Lung (tissue), 12 donors: ENCODE results near the gene UBXN10. TPM values are rescaled to one million over a fixed set of nuclear protein-coding genes. Genes with fewer than 3 reads are reported as not detected.

Source experiments
- ATAC-seq: fragments of 200-7000 bp; cut with Tn5 transposase; one replicate; pipeline ENCODE4 v1.9.1; 2020; ENCODE audit warnings: moderate number of reproducible peaks; ENCODE audit not compliant: insufficient read depth, low FRiP score
- DNase-seq, 3 donors: peaks; one replicate each; pipeline ENCODE4 v3.0.0-alpha.2; 2013 to 2017
- H3K27ac ChIP-seq, 2 donors: one replicate each; pipeline ENCODE4 v1.5.1; 2013; ENCODE audit warnings: mild to moderate bottlenecking in 2 of 2, moderate library complexity in 2 of 2, control low read depth in 1 of 2, inconsistent platforms in 1 of 2, low read depth in 1 of 2, low read length in 1 of 2
- H3K27me3 ChIP-seq, 3 donors: one replicate each; pipeline ENCODE4 v1.5.1; 2013; ENCODE audit warnings: low read length in 2 of 3; ENCODE audit not compliant: control insufficient read depth in 3 of 3, insufficient read depth in 3 of 3
- H3K36me3 ChIP-seq, 4 donors: one replicate each; pipeline ENCODE4 v1.5.1; 2013; ENCODE audit warnings: low read length in 4 of 4, mild to moderate bottlenecking in 1 of 4, moderate library complexity in 1 of 4; ENCODE audit not compliant: control insufficient read depth in 4 of 4, insufficient read depth in 4 of 4
- H3K4me1 ChIP-seq, 5 donors: one replicate each; pipeline ENCODE4 v1.5.1; 2013; ENCODE audit warnings: low read length in 5 of 5, mild to moderate bottlenecking in 2 of 5, moderate library complexity in 1 of 5; ENCODE audit not compliant: control insufficient read depth in 5 of 5, insufficient read depth in 5 of 5
- H3K4me3 ChIP-seq: one replicate; pipeline ENCODE4 v1.5.1; 2013; ENCODE audit warnings: mild to moderate bottlenecking, control low read depth, moderate library complexity
- H3K9ac ChIP-seq, 2 donors: one replicate each; pipeline ENCODE4 v1.5.1; 2013; ENCODE audit warnings: low read length in 2 of 2, control low read depth in 1 of 2; ENCODE audit not compliant: insufficient read depth in 1 of 2
- H3K9me3 ChIP-seq, 4 donors: one replicate each; pipeline ENCODE4 v1.5.1; 2013; ENCODE audit warnings: low read length in 3 of 4, mild to moderate bottlenecking in 1 of 4, moderate library complexity in 1 of 4; ENCODE audit not compliant: control insufficient read depth in 4 of 4, insufficient read depth in 3 of 4
- WGBS, 2 donors: extraction: QIAGEN DNeasy Blood & Tissue Kit; methylation state at CpG; one replicate each; pipeline ENCODE4 v1.1.7; 2013; 5-methylcytosine and 5-hydroxymethylcytosine counted together
- polyA plus RNA-seq, 2 donors: library from polyadenylated mRNA; stranded (reverse); fragments of 200-250 nt; gene quantifications; one replicate each; pipeline ENCODE4 v1.2.1, GENCODE V29; 2013
- total RNA-seq, 2 donors: library from RNA; depleted of rRNA in 1 of 2; stranded (reverse); fragments of >200 nt in 1 of 2; gene quantifications; one replicate each; pipeline ENCODE4 v1.2.1, GENCODE V29; 2014 to 2021
- TF ChIP-seq, protein P1 (sequence below): IDR thresholded peaks from 2 replicates; pipeline ENCODE4 v1.5.1; 2012; ENCODE audit warnings: mild to moderate bottlenecking; ENCODE audit errors: control extremely low read depth, extremely low read depth
- donor health status: control.
- donor health status: control.
- donor health status: Bipolar disorder and iron deficiency.
- donor health status: healthy.
- donor health status: DM: yes; HTN: yes; CAD: no.

Gene UBXN10
- total and polyA plus RNA-seq, 4 donors: 2.5 to 19.7 (median 12.3) TPM

DNA sequence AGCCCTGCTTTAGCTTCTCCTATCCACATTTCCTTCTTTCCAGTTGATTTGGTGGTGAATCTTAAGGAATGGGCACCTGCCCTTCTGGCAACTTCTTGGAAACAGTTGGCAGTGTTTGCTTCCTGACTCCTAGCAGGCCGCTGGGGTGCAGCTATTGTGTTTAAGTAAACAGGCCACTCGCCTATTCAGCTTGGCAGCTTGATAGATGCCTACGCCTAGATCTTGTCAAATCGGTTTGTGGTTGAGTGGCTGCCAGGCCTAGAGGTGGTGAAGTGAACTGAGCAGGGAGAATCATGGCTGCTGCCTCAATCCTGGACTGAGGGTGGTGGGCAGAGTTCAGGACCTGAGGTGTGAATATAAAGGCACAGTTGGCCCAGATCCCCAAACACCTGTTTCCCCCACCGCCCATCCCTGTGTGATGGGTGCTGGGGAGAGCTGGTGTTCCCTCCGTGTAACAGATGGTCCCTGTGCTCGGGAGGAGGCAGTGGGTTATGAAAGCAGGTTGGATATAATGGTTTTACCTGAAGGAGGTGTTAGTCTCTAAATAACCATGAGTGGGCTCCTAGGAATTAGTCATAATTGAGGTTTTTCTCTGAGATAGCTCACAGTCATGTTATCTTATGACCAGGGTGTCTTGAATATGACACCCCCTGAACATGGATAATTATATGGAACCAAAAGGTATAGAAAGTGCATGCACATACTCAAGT is 1.4 kb downstream of the UBXN10 start:
- peaks cover 0 to 7% (median 0%) of the 10 kb centered on the region in 3 donors for H3K27me3 ChIP-seq
- peak overlapping the region in 1 of 2 donors; percentile 4 for H3K27ac ChIP-seq
- ATAC-seq (no peak), DNase-seq (no peak)
- H3K4me1 ChIP-seq: peaks cover 0 to 15% (median 5%) of the 10 kb centered on the region in 5 donors
- no peaks in the 10 kb centered on the region for H3K36me3 ChIP-seq
- WGBS, 2 donors: 51 to 62% methylated on average over 7 of the region's 7 CpGs
- H3K9me3 ChIP-seq: no peaks in the 10 kb centered on the region
- H3K9ac ChIP-seq: no peak overlapping the region
- no peak overlapping the region for H3K4me3 ChIP-seq
- TF ChIP-seq, protein P1, sequence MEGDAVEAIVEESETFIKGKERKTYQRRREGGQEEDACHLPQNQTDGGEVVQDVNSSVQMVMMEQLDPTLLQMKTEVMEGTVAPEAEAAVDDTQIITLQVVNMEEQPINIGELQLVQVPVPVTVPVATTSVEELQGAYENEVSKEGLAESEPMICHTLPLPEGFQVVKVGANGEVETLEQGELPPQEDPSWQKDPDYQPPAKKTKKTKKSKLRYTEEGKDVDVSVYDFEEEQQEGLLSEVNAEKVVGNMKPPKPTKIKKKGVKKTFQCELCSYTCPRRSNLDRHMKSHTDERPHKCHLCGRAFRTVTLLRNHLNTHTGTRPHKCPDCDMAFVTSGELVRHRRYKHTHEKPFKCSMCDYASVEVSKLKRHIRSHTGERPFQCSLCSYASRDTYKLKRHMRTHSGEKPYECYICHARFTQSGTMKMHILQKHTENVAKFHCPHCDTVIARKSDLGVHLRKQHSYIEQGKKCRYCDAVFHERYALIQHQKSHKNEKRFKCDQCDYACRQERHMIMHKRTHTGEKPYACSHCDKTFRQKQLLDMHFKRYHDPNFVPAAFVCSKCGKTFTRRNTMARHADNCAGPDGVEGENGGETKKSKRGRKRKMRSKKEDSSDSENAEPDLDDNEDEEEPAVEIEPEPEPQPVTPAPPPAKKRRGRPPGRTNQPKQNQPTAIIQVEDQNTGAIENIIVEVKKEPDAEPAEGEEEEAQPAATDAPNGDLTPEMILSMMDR: no peak

DNA sequence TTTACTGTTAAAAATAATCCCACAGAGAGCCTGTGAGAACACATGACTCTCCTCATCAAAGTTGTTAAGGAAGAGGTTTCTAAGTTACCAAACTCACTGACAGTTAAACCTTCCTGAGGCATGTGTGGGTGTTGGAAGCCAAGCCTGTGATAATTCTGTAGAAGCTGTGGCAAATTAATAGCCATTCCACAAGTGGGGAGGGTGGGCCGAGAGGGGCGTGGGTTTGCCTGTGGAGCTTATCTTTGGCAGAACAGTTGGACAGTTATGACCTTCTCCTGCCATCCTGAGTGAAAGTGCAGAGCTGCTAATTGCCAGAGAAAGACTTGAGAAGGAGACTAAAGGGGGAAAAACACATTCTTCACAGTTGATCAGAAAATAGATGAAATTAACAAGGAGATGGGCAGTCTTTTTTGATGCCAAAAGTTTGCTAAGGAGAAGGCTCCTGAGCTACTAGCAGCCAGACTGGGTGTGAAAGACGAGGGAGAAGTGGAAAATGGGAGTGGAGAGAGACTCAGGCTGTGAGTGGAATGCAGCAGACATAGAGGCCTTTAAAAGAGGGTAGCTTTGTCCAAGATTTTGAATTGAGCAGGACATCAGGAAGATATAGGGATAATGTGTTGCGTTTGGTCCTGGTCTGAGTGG is 2.0 kb downstream of the UBXN10 start:
- 62 to 70% methylated on average over 4 of the region's 4 CpGs for WGBS, 2 donors
- peaks cover 0 to 7% (median 0%) of the 10 kb centered on the region in 3 donors for H3K27me3 ChIP-seq
- H3K4me1 ChIP-seq: peaks cover 0 to 15% (median 5%) of the 10 kb centered on the region in 5 donors
- TF ChIP-seq, protein P1: no peak
- ATAC-seq: no peak
- no peak for DNase-seq
- H3K36me3 ChIP-seq: no peaks in the 10 kb centered on the region
- no peaks in the 10 kb centered on the region for H3K9me3 ChIP-seq
- H3K4me3 ChIP-seq: no peak overlapping the region
- H3K9ac ChIP-seq: no peak overlapping the region
- no peak overlapping the region for H3K27ac ChIP-seq

DNA sequence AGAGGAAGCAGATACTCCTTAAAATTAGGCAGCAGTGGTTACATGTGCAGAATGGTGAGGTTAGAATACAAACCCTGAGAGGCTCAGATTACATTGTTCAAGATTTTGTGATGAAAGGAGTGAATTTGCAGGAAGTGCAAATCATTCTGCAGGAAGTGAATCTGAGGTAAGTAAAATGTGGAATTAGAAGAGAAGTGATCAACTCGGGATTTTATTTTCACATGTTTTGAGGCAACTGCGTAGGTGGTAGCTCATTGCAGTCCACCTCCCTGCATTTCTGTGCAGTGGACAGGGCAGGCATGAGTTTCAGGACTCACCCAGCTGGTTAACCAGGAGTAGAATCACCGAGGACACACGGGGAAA is 2.5 kb downstream of the UBXN10 start:
- Histone ChIP-seq H3K4me1 (peaks cover 0 to 15% (median 5%) of the 10 kb centered on the region in 5 donors), H3K9ac (no peak overlapping the region), H3K9me3 (no peaks in the 10 kb centered on the region), H3K27ac (no peak overlapping the region), H3K27me3 (peaks cover 0 to 7% (median 0%) of the 10 kb centered on the region in 3 donors), H3K36me3 (no peaks in the 10 kb centered on the region), H3K4me3 (no peak overlapping the region)
- no peak for ATAC-seq
- 59 to 69% methylated on average over 4 of the region's 4 CpGs for WGBS, 2 donors
- no peak for DNase-seq
- TF ChIP-seq, protein P1: no peak
